ENCODE measurements around the gene RNF225. TPM values are rescaled to one million over a fixed set of nuclear protein-coding genes. Genes with fewer than 3 reads are reported as not detected.

The RNF225 gene
- total and polyA plus RNA-seq, 2 donors (not counting 1 experiment from before 2014, with no cell fraction given) = 0.49 TPM; not detected in 1

DNA sequence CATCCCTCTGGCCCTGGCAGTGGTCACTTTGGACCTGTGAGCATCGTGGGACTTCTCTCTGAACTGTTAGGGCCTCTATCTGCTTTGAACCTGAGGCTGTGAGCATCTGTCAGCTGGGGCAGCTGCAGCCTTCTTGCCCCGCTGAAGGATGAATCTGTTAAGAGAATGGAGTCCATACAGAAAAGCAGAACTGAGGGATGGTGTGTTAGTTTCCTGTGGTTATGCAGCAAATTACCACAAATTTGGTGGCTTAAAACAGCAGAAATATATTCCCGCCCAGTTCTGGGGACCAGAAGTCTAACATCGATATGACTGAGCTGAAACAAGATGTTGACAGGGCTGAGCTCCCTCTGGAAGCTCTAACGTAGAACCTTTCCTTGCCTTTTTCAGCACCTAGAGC is 31.3 kb upstream of the RNF225 start:
- Mint-ChIP-seq H3K9me3 (ENCODE audit: insufficient read depth) (no peaks in the 10 kb centered on the region), H3K27me3 (peaks cover 3% of the 10 kb centered on the region), H3K4me3 (peak overlapping the region; percentile 72)

More for the DNA sequence above, 31.3 kb upstream of the RNF225 start:
- peak; percentile 63 for DNase-seq
- intact Hi-C loops (cut with micrococcal nuclease) = loop anchor here (5.0 kb wide), 2 partner anchors 88 to 113 kb away; partner anchors contain the start of genes ZNF324B and ZNF446
- peaks cover 0 to 3% (median 0%) of the 10 kb centered on the region in 3 donors for H3K9me3 ChIP-seq (ENCODE audit: control extremely low read depth in 1 of 3, control insufficient read depth in 2 of 3, insufficient read depth in 1 of 3, low read length in 2 of 3)
- H3K27ac ChIP-seq (ENCODE audit: low read length in 2 of 2) = peak overlapping the region in 1 of 2 donors; percentile 54
- no peaks in the 10 kb centered on the region for H3K36me3 ChIP-seq (replicated peaks in 1 of 2; ENCODE audit: control extremely low read depth in 1 of 2, control insufficient read depth in 1 of 2, extremely low read depth in 1 of 2, insufficient read depth in 2 of 2, low read length in 1 of 2)
- ATAC-seq (ENCODE audit: low read depth) = no peak
- H3K4me1 ChIP-seq (ENCODE audit: control insufficient read depth in 2 of 2, insufficient read depth in 2 of 2, low read length in 2 of 2) = peaks cover 11 to 27% of the 10 kb centered on the region in 2 donors
- H3K4me1 Mint-ChIP-seq = peaks cover 15% of the 10 kb centered on the region
- TF ChIP-seq, protein P1, sequence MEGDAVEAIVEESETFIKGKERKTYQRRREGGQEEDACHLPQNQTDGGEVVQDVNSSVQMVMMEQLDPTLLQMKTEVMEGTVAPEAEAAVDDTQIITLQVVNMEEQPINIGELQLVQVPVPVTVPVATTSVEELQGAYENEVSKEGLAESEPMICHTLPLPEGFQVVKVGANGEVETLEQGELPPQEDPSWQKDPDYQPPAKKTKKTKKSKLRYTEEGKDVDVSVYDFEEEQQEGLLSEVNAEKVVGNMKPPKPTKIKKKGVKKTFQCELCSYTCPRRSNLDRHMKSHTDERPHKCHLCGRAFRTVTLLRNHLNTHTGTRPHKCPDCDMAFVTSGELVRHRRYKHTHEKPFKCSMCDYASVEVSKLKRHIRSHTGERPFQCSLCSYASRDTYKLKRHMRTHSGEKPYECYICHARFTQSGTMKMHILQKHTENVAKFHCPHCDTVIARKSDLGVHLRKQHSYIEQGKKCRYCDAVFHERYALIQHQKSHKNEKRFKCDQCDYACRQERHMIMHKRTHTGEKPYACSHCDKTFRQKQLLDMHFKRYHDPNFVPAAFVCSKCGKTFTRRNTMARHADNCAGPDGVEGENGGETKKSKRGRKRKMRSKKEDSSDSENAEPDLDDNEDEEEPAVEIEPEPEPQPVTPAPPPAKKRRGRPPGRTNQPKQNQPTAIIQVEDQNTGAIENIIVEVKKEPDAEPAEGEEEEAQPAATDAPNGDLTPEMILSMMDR (IDR thresholded peaks at IDR 0.05) = no peak
- no peak for TF ChIP-seq EZH2 (IDR thresholded peaks at IDR 0.05; ENCODE audit: borderline replicate concordance, insufficient read depth, low read depth, low read length, poor library complexity, severe bottlenecking)
- H3K27me3 ChIP-seq (replicated peaks in 1 of 4; ENCODE audit: control extremely low read depth in 1 of 4, control insufficient read depth in 3 of 4, insufficient read depth in 4 of 4, low read length in 3 of 4) = no peaks in the 10 kb centered on the region
- peak overlapping the region; percentile 84 for H3K27ac Mint-ChIP-seq
- H3K79me2 ChIP-seq (ENCODE audit: control insufficient read depth, insufficient read depth, low read length) = no peaks in the 10 kb centered on the region
- no peaks in the 10 kb centered on the region for H4K20me1 ChIP-seq (ENCODE audit: control insufficient read depth, insufficient read depth, low read length, poor library complexity, severe bottlenecking)
- no peak overlapping the region for H3K9ac ChIP-seq (ENCODE audit: low read length)
- H3K4me2 ChIP-seq (replicated peaks; ENCODE audit: low read depth, low read length, poor library complexity, severe bottlenecking) = peak overlapping the region; percentile 45
- ChIA-PET CTCF (no interaction called here), POLR2A (interaction anchor here (0.9 to 3.7 kb wide), 3 partner anchors 17 to 23 kb away, joined by 3 to 35 read pairs (median 18); partner anchors contain the start of genes RPS5 and ZNF837)
- H2AFZ ChIP-seq (ENCODE audit: insufficient read depth, low read depth, low read length, poor library complexity, severe bottlenecking) = peak overlapping the region; percentile 27
- no peak overlapping the region for H3K4me3 ChIP-seq (ENCODE audit: control extremely low read depth in 1 of 5, extremely low read depth in 1 of 5, insufficient read depth in 1 of 5, low read depth in 2 of 5, low read length in 4 of 5)
- 2% methylated on average over 5 of the region's 5 CpGs for WGBS (ENCODE audit: insufficient coverage)

All from B cell (primary cell).